ENCODE results near the gene FLII.

Gene FLII

DNA sequence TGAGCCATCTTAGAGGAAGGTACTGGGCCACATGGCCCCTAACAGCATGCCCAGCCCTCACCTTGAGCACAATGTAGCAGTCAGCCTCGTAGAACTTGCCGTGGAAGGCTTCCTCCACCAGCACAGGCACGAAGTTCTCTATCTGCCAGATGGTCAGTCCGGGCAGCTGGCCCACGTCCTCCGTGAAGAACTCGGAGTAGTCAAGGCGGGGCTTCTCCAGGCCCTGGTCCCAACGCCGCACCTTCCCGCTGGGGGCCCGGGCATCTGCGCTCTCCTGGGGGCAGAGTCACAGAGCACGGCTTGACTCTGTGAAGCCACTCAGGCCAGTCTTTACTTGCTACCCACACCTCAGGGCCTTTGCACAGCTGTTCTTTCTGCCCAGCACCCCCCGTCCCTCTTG is 7.3 kb downstream of the FLII start:
- POLR2A ChIA-PET = no interaction called here
- H3K4me3 ChIP-seq (ENCODE audit: low read depth, low read length) = no peak overlapping the region

DNA sequence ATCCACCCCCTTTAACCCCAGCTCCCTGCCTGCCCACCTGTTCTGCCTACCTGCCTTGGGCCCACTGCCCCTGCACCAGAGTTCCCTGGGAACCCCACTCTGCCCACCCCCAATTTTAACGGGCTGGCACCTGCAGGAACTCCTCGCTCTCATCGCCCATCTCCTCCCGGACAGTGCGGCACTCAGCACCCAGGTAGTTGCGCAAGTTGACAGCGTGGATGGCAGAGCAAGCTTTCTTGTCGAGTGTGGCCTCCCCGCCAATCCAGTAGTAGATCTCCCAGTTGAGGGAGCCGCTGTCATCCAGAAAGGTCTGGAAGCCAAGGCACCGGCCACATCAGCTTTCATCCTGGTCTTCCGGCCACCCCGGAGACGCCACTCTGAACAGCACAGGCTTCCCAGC is 7.8 kb downstream of the FLII start:
- POLR2A ChIA-PET = no interaction called here
- TF ChIP-seq CTCF (IDR thresholded peaks at IDR 0.05; ENCODE audit: insufficient read depth, low read length, missing control alignments) = no peak
- CTCF ChIA-PET = no interaction called here
- DNase-seq (ENCODE audit: low read depth, low spot score) = no peak
- no peak overlapping the region for H3K4me3 ChIP-seq (ENCODE audit: low read depth, low read length)

More for the DNA sequence above, 7.3 kb downstream of the FLII start:
- CTCF ChIA-PET = no interaction called here
- DNase-seq (ENCODE audit: low read depth, low spot score) = no peak
- no peak for TF ChIP-seq CTCF (IDR thresholded peaks at IDR 0.05; ENCODE audit: insufficient read depth, low read length, missing control alignments)

GRCh38 chr17:18250259-18250658 is 8.3 kb downstream of the FLII start:
- ChIA-PET POLR2A (no interaction called here), CTCF (interaction anchor here (3.6 kb wide), 1 partner anchor 12 kb away, joined by 15 read pairs; no protein-coding TSS in a partner anchor)
- TF ChIP-seq CTCF (IDR thresholded peaks at IDR 0.05; ENCODE audit: insufficient read depth, low read length, missing control alignments) = no peak
- DNase-seq (ENCODE audit: low read depth, low spot score) = no peak
- H3K4me3 ChIP-seq (ENCODE audit: low read depth, low read length) = no peak overlapping the region

GRCh38 chr17:18248811-18249210 is 9.7 kb downstream of the FLII start:
- H3K4me3 ChIP-seq (ENCODE audit: low read depth, low read length) = no peak overlapping the region
- no peak for TF ChIP-seq CTCF (IDR thresholded peaks at IDR 0.05; ENCODE audit: insufficient read depth, low read length, missing control alignments)
- DNase-seq (ENCODE audit: low read depth, low spot score) = no peak
- CTCF ChIA-PET = interaction anchor here (0.9 to 3.6 kb wide), 13 partner anchors 8 to 34 kb away, joined by 3 to 25 read pairs (median 5); partner anchors contain the start of gene MIEF2
- POLR2A ChIA-PET = no interaction called here

DNA sequence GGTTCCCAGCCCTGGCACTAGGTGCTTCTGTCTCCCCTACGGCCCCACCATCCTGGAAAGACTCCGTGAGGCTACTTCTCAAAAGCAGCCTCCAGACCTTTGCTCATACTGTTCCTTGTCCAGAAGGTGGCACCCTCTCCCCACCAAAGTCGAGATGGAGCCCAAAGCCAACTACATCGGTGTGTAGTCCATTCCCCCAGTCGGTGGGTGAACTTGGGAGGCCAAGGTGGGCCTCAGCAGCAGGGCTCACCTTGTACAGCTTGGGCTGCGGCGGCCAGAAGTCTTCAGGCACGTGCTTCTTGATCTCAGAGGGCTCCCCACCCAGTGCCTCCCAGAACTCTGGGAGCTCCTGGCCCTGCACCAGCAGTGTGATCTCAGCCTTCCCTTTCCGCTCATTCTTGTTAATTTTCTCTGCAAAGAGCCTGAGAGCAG is 10.2 kb downstream of the FLII start:
- peak; percentile 83 for TF ChIP-seq CTCF (IDR thresholded peaks at IDR 0.05; ENCODE audit: insufficient read depth, low read length, missing control alignments)
- H3K4me3 ChIP-seq (ENCODE audit: low read depth, low read length) = no peak overlapping the region
- POLR2A ChIA-PET = no interaction called here
- DNase-seq (ENCODE audit: low read depth, low spot score) = no peak
- CTCF ChIA-PET = interaction anchor here (0.9 to 3.6 kb wide), 12 partner anchors 8 to 34 kb away, joined by 3 to 25 read pairs (median 5); partner anchors contain the start of gene MIEF2

DNA sequence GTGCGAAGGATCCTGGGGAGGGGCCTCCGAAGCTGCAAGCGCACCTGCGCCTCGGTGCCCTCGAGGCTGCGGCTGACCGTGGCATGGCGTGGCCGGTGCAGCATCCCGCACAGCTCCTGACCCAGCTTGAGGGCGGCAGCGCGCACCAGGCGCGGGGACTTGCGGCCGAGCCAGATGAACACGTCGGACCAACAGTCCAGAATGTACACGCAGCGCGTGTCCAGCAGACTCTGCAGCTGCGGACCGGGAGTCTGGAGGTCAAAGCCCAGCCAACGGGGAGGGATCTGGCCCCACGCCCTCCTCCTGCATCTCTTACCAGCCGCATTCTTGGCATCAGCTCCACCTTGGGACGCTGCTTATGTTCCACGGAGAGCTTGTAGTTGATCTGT is 10.9 kb downstream of the FLII start:
- H3K4me3 ChIP-seq (ENCODE audit: low read depth, low read length) = no peak overlapping the region
- no peak for DNase-seq (ENCODE audit: low read depth, low spot score)
- CTCF ChIA-PET = interaction anchor here (0.9 to 3.6 kb wide), 8 partner anchors 9 to 30 kb away, joined by 3 to 25 read pairs (median 5); partner anchors contain the start of gene MIEF2
- TF ChIP-seq CTCF (IDR thresholded peaks at IDR 0.05; ENCODE audit: insufficient read depth, low read length, missing control alignments) = no peak
- POLR2A ChIA-PET = interaction anchor here (0.6 kb wide), 1 partner anchor 63 kb away, joined by 3 read pairs; no protein-coding TSS in a partner anchor

Data from AG04449 (cell line).